ENCODE data around the gene COX8A. TPM values are rescaled to one million over a fixed set of nuclear protein-coding genes. Genes with fewer than 3 reads are reported as not detected.

Gene COX8A
- total and polyA plus RNA-seq, 2 of the 13 experiments (the other 11 are each of a cell fraction or from before 2014, with no cell fraction given) = 202 to 406 TPM

DNA sequence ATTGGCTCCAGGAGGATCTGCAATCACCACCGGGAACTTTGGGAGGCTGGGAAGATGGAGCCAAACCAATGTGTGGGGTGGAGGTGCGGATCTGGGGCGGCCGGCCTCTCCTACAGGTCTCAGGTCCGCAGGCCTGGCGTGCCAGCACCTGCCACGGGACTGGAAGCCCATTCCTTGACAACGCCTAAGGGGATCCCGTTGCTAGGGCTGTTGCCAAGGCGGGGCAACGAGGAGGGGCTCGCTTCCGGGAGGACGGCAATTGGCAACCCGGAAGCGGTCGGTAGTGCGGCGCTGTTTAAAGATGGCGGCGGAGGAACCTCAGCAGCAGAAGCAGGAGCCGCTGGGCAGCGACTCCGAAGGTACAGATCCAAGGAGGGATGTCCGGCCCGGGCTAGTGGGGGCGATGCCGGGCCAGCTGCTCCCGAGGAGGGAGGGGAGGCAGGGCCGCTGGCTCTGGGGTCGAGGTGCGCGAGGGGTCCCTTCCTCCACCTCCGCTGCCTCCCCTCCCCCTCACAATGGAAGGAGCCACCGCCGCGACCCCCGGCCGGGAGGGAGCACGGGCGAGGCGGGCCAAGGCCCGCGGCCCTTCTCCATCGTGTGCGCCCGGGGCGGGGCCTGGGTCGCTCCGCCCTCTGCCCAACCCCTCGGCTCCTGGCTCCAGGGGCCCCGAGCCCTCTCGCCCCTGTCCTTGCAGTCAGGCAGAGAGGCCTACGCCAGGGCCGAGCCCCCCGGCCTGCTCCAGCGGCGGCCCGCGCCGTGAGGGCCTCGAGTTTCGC is 11.9 kb downstream of the COX8A start, which contains the start of gene OTUB1 (continued):
- TF ChIP-seq FOXJ3 (CRISPR knock-in tag; IDR thresholded peaks at IDR 0.05; ENCODE audit: borderline replicate concordance) (no peak), ZKSCAN5 (CRISPR knock-in tag; IDR thresholded peaks at IDR 0.05) (no peak), KDM5B (CRISPR knock-in tag; IDR thresholded peaks at IDR 0.05; ENCODE audit: borderline replicate concordance) (peak; percentile 77; the same call in 1 of the 2 replicates), ZNF235 (CRISPR knock-in tag; IDR thresholded peaks at IDR 0.05; ENCODE audit: borderline replicate concordance) (0 out of 2 replicates have a peak, but pooled peaks have one; percentile 97), ZNF234 (CRISPR knock-in tag; conservative IDR thresholded peaks at IDR 0.05) (peak; percentile 70; the same call in 1 of the 2 replicates), ZNF468 (CRISPR knock-in tag; IDR thresholded peaks at IDR 0.05) (no peak), PITX1 (CRISPR knock-in tag; IDR thresholded peaks at IDR 0.05) (peak; percentile 26; the same call in 1 of the 2 replicates), ZNF446 (CRISPR knock-in tag; IDR thresholded peaks at IDR 0.05) (no peak), ZNF337 (CRISPR knock-in tag; IDR thresholded peaks at IDR 0.05; ENCODE audit: borderline replicate concordance, low read depth) (no peak), SP5 (CRISPR knock-in tag; IDR thresholded peaks at IDR 0.05; ENCODE audit: borderline replicate concordance, low read depth) (peak; percentile 69), ZC3H13 (CRISPR knock-in tag; IDR thresholded peaks at IDR 0.05) (no peak), PCBP2 (optimal IDR thresholded peaks at IDR 0.05; ENCODE audit: low read depth, low read length, poor library complexity, severe bottlenecking) (no peak), RELA (CRISPR knock-in tag; IDR thresholded peaks at IDR 0.05) (peak; percentile 63; the same call in 1 of the 2 replicates), DR1 (CRISPR knock-in tag; IDR thresholded peaks at IDR 0.05) (peak; percentile 89), ZNF12 (CRISPR knock-in tag; IDR thresholded peaks at IDR 0.05) (no peak; the same call in 1 of the 2 replicates), HNRNPH1 (optimal IDR thresholded peaks at IDR 0.05; ENCODE audit: low read depth, low read length) (no peak), JDP2 (CRISPR knock-in tag; IDR thresholded peaks at IDR 0.05; ENCODE audit: borderline replicate concordance) (no peak), SUZ12 (IDR thresholded peaks at IDR 0.05; ENCODE audit: low read depth, low read length) (no peak)
- TF ChIP-seq, protein P1, sequence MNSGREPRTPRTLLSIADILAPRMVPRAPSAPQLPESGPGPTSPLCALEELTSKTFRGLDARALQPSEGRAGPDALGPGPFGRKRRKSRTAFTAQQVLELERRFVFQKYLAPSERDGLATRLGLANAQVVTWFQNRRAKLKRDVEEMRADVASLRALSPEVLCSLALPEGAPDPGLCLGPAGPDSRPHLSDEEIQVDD (CRISPR knock-in tag; IDR thresholded peaks at IDR 0.05; ENCODE audit: borderline replicate concordance) = 0 out of 2 replicates have a peak, but pooled peaks have one; percentile 55
- TF ChIP-seq, protein P2, sequence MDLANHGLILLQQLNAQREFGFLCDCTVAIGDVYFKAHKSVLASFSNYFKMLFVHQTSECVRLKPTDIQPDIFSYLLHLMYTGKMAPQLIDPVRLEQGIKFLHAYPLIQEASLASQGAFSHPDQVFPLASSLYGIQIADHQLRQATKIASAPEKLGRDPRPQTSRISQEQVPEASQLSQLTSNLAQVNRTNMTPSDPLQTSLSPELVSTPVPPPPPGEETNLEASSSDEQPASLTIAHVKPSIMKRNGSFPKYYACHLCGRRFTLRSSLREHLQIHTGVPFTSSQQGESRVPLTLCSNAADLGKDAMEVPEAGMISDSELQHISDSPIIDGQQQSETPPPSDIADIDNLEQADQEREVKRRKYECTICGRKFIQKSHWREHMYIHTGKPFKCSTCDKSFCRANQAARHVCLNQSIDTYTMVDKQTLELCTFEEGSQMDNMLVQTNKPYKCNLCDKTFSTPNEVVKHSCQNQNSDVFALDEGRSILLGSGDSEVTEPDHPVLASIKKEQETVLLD (CRISPR knock-in tag; IDR thresholded peaks at IDR 0.05; ENCODE audit: low read depth) = 0 out of 2 replicates have a peak, but pooled peaks have one; percentile 36
- TF ChIP-seq, protein P3, sequence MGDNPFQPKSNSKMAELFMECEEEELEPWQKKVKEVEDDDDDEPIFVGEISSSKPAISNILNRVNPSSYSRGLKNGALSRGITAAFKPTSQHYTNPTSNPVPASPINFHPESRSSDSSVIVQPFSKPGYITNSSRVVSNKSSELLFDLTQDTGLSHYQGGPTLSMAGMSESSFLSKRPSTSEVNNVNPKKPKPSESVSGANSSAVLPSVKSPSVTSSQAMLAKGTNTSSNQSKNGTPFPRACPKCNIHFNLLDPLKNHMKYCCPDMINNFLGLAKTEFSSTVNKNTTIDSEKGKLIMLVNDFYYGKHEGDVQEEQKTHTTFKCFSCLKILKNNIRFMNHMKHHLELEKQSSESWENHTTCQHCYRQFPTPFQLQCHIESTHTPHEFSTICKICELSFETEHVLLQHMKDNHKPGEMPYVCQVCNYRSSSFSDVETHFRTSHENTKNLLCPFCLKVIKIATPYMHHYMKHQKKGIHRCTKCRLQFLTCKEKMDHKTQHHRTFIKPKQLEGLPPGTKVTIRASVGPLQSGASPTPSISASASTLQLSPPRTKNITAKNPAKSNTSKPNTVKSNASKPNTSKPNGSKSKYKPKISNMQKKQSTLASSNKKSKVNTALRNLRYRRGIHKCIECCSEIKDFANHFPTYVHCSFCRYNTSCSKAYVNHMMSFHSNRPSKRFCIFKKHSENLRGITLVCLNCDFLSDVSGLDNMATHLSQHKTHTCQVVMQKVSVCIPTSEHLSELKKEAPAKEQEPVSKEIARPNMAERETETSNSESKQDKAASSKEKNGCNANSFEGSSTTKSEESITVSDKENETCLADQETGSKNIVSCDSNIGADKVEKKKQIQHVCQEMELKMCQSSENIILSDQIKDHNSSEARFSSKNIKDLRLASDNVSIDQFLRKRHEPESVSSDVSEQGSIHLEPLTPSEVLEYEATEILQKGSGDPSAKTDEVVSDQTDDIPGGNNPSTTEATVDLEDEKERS (CRISPR knock-in tag; IDR thresholded peaks at IDR 0.05) = 0 out of 2 replicates have a peak, but pooled peaks have one; percentile 30
- TF ChIP-seq, protein P4, sequence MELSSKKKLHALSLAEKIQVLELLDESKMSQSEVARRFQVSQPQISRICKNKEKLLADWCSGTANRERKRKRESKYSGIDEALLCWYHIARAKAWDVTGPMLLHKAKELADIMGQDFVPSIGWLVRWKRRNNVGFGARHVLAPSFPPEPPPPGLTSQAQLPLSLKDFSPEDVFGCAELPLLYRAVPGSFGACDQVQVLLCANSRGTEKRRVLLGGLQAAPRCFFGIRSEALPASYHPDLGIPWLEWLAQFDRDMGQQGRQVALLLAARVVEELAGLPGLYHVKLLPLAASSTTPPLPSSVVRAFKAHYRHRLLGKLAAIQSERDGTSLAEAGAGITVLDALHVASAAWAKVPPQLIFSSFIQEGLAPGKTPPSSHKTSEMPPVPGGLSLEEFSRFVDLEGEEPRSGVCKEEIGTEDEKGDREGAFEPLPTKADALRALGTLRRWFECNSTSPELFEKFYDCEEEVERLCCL (CRISPR knock-in tag; IDR thresholded peaks at IDR 0.05; ENCODE audit: borderline replicate concordance) = no peak

All from HepG2 (cell line).